DND-41 (cell line): ENCODE measurements around the gene SLIT1.

Source experiments
- ATAC-seq: fragments of 200-7000 bp; cut with Tn5 transposase; 3 replicates; pipeline ENCODE4 v1.9.1; 2021; ENCODE audit warnings: low read depth; ENCODE audit not compliant: insufficient read depth
- DNase-seq: peaks from one replicate; pipeline ENCODE4 v3.0.0-alpha.2; 2020
- H2AFZ ChIP-seq: 2 replicates; pipeline ENCODE4 v1.6.0; 2012; ENCODE audit warnings: low read depth, low read length
- H3K27ac ChIP-seq: 2 replicates; pipeline ENCODE4 v1.5.1; 2012; ENCODE audit warnings: low read length, inconsistent platforms
- H3K27me3 ChIP-seq: fragments of 200-600 bp; sonication (generic); 2 replicates; pipeline ENCODE4 v1.6.0; 2012; ENCODE audit warnings: low read length, mild to moderate bottlenecking, inconsistent platforms; ENCODE audit not compliant: insufficient read depth, poor library complexity
- H3K36me3 ChIP-seq: 2 replicates; pipeline ENCODE4 v1.5.1; 2012; ENCODE audit warnings: low read length, inconsistent platforms; ENCODE audit not compliant: insufficient read depth
- H3K4me1 ChIP-seq: 2 replicates; pipeline ENCODE4 v1.5.1; 2012; ENCODE audit warnings: mild to moderate bottlenecking, low read length; ENCODE audit not compliant: insufficient read depth
- H3K4me2 ChIP-seq: 2 replicates; pipeline ENCODE4 v1.6.0; 2012; ENCODE audit warnings: mild to moderate bottlenecking, moderate library complexity, low read length, inconsistent platforms; ENCODE audit not compliant: insufficient read depth
- H3K4me3 ChIP-seq, 2 experiments: fragments of 200-600 bp in 1 of 2; shearing (Covaris generic) in 1 of 2; 2 replicates each; pipeline ENCODE4 v1.5.1; 2012 to 2016; ENCODE audit warnings: inconsistent platforms in 2 of 2, low read length in 2 of 2, mild to moderate bottlenecking in 2 of 2, low read depth in 1 of 2, moderate library complexity in 1 of 2
- H3K79me2 ChIP-seq: 2 replicates; pipeline ENCODE4 v1.6.0; 2012; ENCODE audit warnings: low read length, inconsistent platforms; ENCODE audit not compliant: insufficient read depth
- H3K9ac ChIP-seq: 2 replicates; pipeline ENCODE4 v1.6.0; 2012; ENCODE audit warnings: low read depth, mild to moderate bottlenecking, inconsistent platforms, low read length, moderate library complexity
- H3K9me3 ChIP-seq: 2 replicates; pipeline ENCODE4 v1.5.1; 2012; ENCODE audit warnings: low read length, moderate library complexity, mild to moderate bottlenecking, inconsistent platforms; ENCODE audit not compliant: insufficient read depth, severe bottlenecking
- H4K20me1 ChIP-seq: 2 replicates; pipeline ENCODE4 v1.6.0; 2012; ENCODE audit warnings: low read length; ENCODE audit not compliant: insufficient read depth
- CTCF ChIP-seq: IDR thresholded peaks from 2 replicates; pipeline ENCODE4 v1.5.1; 2012; ENCODE audit warnings: borderline replicate concordance, low read length, moderate library complexity, mild to moderate bottlenecking; ENCODE audit not compliant: poor library complexity, severe bottlenecking; ENCODE audit errors: extremely low read depth
- EZH2 ChIP-seq: IDR thresholded peaks from 3 replicates; pipeline ENCODE4 v1.6.1; 2012; ENCODE audit warnings: borderline replicate concordance, low read depth, mild to moderate bottlenecking, moderate library complexity, low read length, inconsistent platforms; ENCODE audit not compliant: severe bottlenecking

Gene SLIT1

GRCh38 chr10:97040706-97041105, 145.1 kb downstream of the SLIT1 start:
- ATAC-seq (no peak), DNase-seq (no peak)
- no peak overlapping the region for H3K27ac ChIP-seq
- TF ChIP-seq CTCF: no peak
- TF ChIP-seq EZH2: no peak
- no peaks in the 10 kb centered on the region for H3K79me2 ChIP-seq
- no peak overlapping the region for H3K9ac ChIP-seq
- H3K9me3 ChIP-seq: no peaks in the 10 kb centered on the region
- no peak overlapping the region for H3K4me3 ChIP-seq
- H3K36me3 ChIP-seq: no peaks in the 10 kb centered on the region
- H4K20me1 ChIP-seq: no peaks in the 10 kb centered on the region
- no peaks in the 10 kb centered on the region for H3K4me1 ChIP-seq
- H3K27me3 ChIP-seq: no peaks in the 10 kb centered on the region
- H3K4me2 ChIP-seq: no peak overlapping the region
- no peak overlapping the region for H2AFZ ChIP-seq

- H3K4me2 ChIP-seq: no peak overlapping the region
- no peaks in the 10 kb centered on the region for H3K79me2 ChIP-seq
- H2AFZ ChIP-seq: no peak overlapping the region
- H3K36me3 ChIP-seq: no peaks in the 10 kb centered on the region
- TF ChIP-seq EZH2: no peak
- TF ChIP-seq CTCF: no peak
- no peak overlapping the region for H3K4me3 ChIP-seq
- H4K20me1 ChIP-seq: no peaks in the 10 kb centered on the region
- no peaks in the 10 kb centered on the region for H3K9me3 ChIP-seq
- H3K9ac ChIP-seq: no peak overlapping the region
- H3K4me1 ChIP-seq: no peaks in the 10 kb centered on the region
- no peaks in the 10 kb centered on the region for H3K27me3 ChIP-seq
- ATAC-seq: no peak
- DNase-seq: no peak
- no peak overlapping the region for H3K27ac ChIP-seq
Observed at GRCh38 chr10:97040248-97040584, 145.5 kb downstream of the SLIT1 start.

- Histone ChIP-seq H3K4me2 (no peak overlapping the region), H4K20me1 (no peaks in the 10 kb centered on the region), H3K4me3 (no peak overlapping the region), H3K9me3 (no peaks in the 10 kb centered on the region), H3K27ac (no peak overlapping the region), H3K79me2 (no peaks in the 10 kb centered on the region), H3K27me3 (no peaks in the 10 kb centered on the region), H3K9ac (no peak overlapping the region), H2AFZ (no peak overlapping the region), H3K36me3 (no peaks in the 10 kb centered on the region), H3K4me1 (no peaks in the 10 kb centered on the region)
- ATAC-seq: no peak
- no peak for TF ChIP-seq CTCF
- no peak for TF ChIP-seq EZH2
- DNase-seq: no peak
Observed at GRCh38 chr10:97039538-97040247, 146.1 kb downstream of the SLIT1 start.
